ENCODE data around the gene DPEP3.

The DPEP3 gene

DNA sequence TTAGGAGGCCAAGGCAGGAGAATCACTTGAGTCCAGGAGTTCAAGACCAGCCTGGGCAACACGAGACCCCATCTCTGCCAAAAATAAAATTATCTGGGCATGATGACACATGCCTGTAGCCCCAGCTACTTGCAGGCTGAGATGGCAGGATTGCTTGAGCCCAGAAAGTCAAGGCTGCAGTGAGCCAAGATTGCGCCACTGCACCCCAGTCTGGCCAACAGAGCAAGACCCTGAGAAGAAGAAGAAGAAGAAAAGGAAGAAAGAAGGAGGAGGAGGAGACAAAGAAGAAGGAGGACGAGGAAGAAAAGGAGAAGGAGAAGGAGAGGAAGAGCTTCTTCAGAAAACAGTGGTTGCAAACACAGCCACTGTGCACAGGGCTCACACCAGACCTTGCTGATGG lies 8.4 kb upstream of the DPEP3 start:
- Histone ChIP-seq H3K4me3 (ENCODE audit: insufficient read depth, low read length, poor library complexity, severe bottlenecking) (no peak overlapping the region), H2AFZ (ENCODE audit: low read depth, low read length, severe bottlenecking) (no peak overlapping the region), H3K27ac (ENCODE audit: low read depth, low read length) (no peak overlapping the region), H3K27me3 (ENCODE audit: low read length) (no peaks in the 10 kb centered on the region), H3K9me2 (replicated peaks; ENCODE audit: insufficient read depth, low read length) (no peaks in the 10 kb centered on the region), H3K79me2 (ENCODE audit: insufficient read depth, low read length) (no peaks in the 10 kb centered on the region), H3F3A (ENCODE audit: insufficient read depth) (no peaks in the 10 kb centered on the region), H4K20me1 (ENCODE audit: low read depth, low read length) (no peaks in the 10 kb centered on the region), H3K4me2 (ENCODE audit: low read depth, low read length, poor library complexity, severe bottlenecking) (no peak overlapping the region), H3K9ac (ENCODE audit: low read length) (no peak overlapping the region), H3K9me3 (ENCODE audit: insufficient read depth, low read length) (no peaks in the 10 kb centered on the region), H3K36me3 (ENCODE audit: low read length) (no peaks in the 10 kb centered on the region)
- no peak for TF ChIP-seq EZH2phosphoT487 (conservative IDR thresholded peaks at IDR 0.05; ENCODE audit: low read length)
- TF ChIP-seq, protein P1, sequence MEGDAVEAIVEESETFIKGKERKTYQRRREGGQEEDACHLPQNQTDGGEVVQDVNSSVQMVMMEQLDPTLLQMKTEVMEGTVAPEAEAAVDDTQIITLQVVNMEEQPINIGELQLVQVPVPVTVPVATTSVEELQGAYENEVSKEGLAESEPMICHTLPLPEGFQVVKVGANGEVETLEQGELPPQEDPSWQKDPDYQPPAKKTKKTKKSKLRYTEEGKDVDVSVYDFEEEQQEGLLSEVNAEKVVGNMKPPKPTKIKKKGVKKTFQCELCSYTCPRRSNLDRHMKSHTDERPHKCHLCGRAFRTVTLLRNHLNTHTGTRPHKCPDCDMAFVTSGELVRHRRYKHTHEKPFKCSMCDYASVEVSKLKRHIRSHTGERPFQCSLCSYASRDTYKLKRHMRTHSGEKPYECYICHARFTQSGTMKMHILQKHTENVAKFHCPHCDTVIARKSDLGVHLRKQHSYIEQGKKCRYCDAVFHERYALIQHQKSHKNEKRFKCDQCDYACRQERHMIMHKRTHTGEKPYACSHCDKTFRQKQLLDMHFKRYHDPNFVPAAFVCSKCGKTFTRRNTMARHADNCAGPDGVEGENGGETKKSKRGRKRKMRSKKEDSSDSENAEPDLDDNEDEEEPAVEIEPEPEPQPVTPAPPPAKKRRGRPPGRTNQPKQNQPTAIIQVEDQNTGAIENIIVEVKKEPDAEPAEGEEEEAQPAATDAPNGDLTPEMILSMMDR (IDR thresholded peaks at IDR 0.05; ENCODE audit: insufficient read depth, low read length, poor library complexity, severe bottlenecking), result no peak

DNA sequence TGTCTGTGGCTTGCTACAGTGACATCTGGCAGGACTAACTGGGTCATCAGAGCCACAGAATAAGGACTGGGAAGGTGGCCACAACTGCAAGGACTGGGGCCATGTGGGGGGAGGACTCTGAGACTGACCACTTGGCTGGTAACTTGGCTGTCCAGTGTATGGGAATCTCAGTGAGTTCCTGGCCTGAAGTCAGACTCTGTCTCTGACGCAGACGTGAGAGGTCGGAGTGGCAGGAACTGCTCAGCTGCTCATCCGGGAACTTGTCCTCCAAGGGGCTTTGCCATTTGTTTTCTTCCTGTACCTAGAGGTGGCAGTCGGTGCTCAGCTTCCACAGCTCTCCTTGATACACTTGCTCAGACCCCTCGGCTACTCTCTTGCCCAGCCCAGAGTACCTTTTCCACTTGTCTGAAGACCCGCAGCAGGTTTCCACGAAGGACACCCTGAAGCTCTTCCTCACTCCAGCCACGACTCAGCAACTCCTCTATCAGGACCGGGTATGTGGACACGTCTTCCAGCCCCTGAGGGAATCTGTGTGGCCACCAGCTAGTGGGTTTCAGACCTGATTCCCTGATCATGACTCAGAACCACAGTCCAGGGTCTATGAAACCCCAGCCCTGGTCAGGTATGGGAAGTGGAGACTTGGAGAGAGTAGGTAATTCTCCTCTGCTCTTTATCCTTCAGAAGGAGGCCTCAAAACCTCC lies 7.3 kb upstream of the DPEP3 start:
- H3K9ac ChIP-seq (ENCODE audit: low read length), result no peak overlapping the region
- H3F3A ChIP-seq (ENCODE audit: insufficient read depth), result no peaks in the 10 kb centered on the region
- no peaks in the 10 kb centered on the region for H4K20me1 ChIP-seq (ENCODE audit: low read depth, low read length)
- no peak overlapping the region for H2AFZ ChIP-seq (ENCODE audit: low read depth, low read length, severe bottlenecking)
- no peak overlapping the region for H3K4me2 ChIP-seq (ENCODE audit: low read depth, low read length, poor library complexity, severe bottlenecking)
- no peaks in the 10 kb centered on the region for H3K36me3 ChIP-seq (ENCODE audit: low read length)
- H3K27ac ChIP-seq (ENCODE audit: low read depth, low read length), result no peak overlapping the region
- no peaks in the 10 kb centered on the region for H3K79me2 ChIP-seq (ENCODE audit: insufficient read depth, low read length)
- no peaks in the 10 kb centered on the region for H3K27me3 ChIP-seq (ENCODE audit: low read length)
- H3K4me3 ChIP-seq (ENCODE audit: insufficient read depth, low read length, poor library complexity, severe bottlenecking), result no peak overlapping the region
- H3K9me2 ChIP-seq (replicated peaks; ENCODE audit: insufficient read depth, low read length), result no peaks in the 10 kb centered on the region
- TF ChIP-seq, protein P1 (IDR thresholded peaks at IDR 0.05; ENCODE audit: insufficient read depth, low read length, poor library complexity, severe bottlenecking), result no peak
- no peak for TF ChIP-seq EZH2phosphoT487 (conservative IDR thresholded peaks at IDR 0.05; ENCODE audit: low read length)
- no peaks in the 10 kb centered on the region for H3K9me3 ChIP-seq (ENCODE audit: insufficient read depth, low read length)

DNA sequence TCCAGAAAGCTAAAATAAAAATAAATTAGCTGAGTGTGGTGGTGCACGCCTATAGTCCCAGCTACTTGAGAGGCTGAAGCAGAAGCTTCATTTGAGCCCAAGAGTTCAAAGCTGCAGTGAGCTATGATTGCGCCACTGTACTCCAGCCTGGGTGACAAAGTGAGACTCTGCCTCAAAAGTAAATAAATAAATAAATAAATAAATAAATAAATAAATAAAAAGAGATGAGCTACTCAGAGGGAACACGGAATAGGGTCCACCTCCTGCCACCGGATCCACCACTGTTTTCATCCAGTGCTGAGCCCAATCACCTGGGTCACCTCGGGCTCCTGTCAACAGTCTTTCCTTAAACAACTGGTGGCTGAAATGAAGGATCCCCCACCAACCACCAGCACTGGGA lies 6.7 kb upstream of the DPEP3 start:
- no peaks in the 10 kb centered on the region for H3K79me2 ChIP-seq (ENCODE audit: insufficient read depth, low read length)
- H3K9me3 ChIP-seq (ENCODE audit: insufficient read depth, low read length), result no peaks in the 10 kb centered on the region
- H3K9ac ChIP-seq (ENCODE audit: low read length), result no peak overlapping the region
- no peak overlapping the region for H2AFZ ChIP-seq (ENCODE audit: low read depth, low read length, severe bottlenecking)
- H3K27me3 ChIP-seq (ENCODE audit: low read length), result no peaks in the 10 kb centered on the region
- no peaks in the 10 kb centered on the region for H3K36me3 ChIP-seq (ENCODE audit: low read length)
- no peak overlapping the region for H3K27ac ChIP-seq (ENCODE audit: low read depth, low read length)
- no peak overlapping the region for H3K4me2 ChIP-seq (ENCODE audit: low read depth, low read length, poor library complexity, severe bottlenecking)
- H3F3A ChIP-seq (ENCODE audit: insufficient read depth), result no peaks in the 10 kb centered on the region
- H3K9me2 ChIP-seq (replicated peaks; ENCODE audit: insufficient read depth, low read length), result no peaks in the 10 kb centered on the region
- no peak for TF ChIP-seq EZH2phosphoT487 (conservative IDR thresholded peaks at IDR 0.05; ENCODE audit: low read length)
- TF ChIP-seq, protein P1 (IDR thresholded peaks at IDR 0.05; ENCODE audit: insufficient read depth, low read length, poor library complexity, severe bottlenecking), result no peak
- H4K20me1 ChIP-seq (ENCODE audit: low read depth, low read length), result no peaks in the 10 kb centered on the region
- H3K4me3 ChIP-seq (ENCODE audit: insufficient read depth, low read length, poor library complexity, severe bottlenecking), result no peak overlapping the region
